ENCODE data around the gene PRDM8. TPM values are rescaled to one million over a fixed set of nuclear protein-coding genes. Genes with fewer than 3 reads are reported as not detected.

The PRDM8 gene
- total RNA-seq, 3 donors from 2014 or later = 0.41 to 10.1 (median 2.9) TPM

- intact Hi-C loops (cut with DNase I, micrococcal nuclease) = no loop called here
- TF ChIP-seq CTCF (IDR thresholded peaks at IDR 0.05) = no peak
- Histone ChIP-seq H3K36me3 (ENCODE audit: low read depth) (no peaks in the 10 kb centered on the region), H3K4me1 (ENCODE audit: low read depth) (peaks cover 7% of the 10 kb centered on the region), H3K4me3 (no peak overlapping the region), H3K9me3 (no peaks in the 10 kb centered on the region)
- DNase-seq (no peak), ATAC-seq (no peak)
Measured at GRCh38 chr4:80204433-80205011, 7.2 kb downstream of the PRDM8 start.

DNA sequence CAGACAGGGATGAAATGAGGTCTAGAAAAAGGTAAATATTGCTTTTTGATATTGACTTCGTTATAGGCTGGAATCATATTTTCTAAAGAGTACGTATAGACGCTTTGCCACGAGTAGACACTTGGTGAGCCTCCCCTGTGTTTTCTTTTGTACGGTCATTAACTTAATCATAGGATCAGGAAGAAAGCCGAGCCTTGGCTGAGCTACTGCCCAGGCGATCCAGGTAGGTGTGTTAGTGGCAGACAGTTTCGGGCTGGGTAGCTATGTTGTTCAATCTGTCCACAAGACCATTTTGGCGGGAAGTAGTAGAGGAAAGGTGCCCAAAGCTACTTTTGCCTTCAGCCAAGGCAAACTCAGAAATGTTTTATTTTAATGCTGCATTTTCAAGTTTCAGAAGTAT lies 8.8 kb downstream of the PRDM8 start:
- no peak for DNase-seq
- ATAC-seq = no peak
- H3K4me3 ChIP-seq = no peak overlapping the region
- no peak for TF ChIP-seq CTCF (IDR thresholded peaks at IDR 0.05)
- no peaks in the 10 kb centered on the region for H3K36me3 ChIP-seq (ENCODE audit: low read depth)
- intact Hi-C loops (cut with DNase I, micrococcal nuclease) = no loop called here
- peaks cover 7% of the 10 kb centered on the region for H3K4me1 ChIP-seq (ENCODE audit: low read depth)
- no peaks in the 10 kb centered on the region for H3K9me3 ChIP-seq

- H3K36me3 ChIP-seq (ENCODE audit: low read depth) = no peaks in the 10 kb centered on the region
- no peak for ATAC-seq
- H3K4me3 ChIP-seq = no peak overlapping the region
- TF ChIP-seq CTCF (IDR thresholded peaks at IDR 0.05) = no peak
- H3K4me1 ChIP-seq (ENCODE audit: low read depth) = peaks cover 7% of the 10 kb centered on the region
- no peak for DNase-seq
- H3K9me3 ChIP-seq = no peaks in the 10 kb centered on the region
- intact Hi-C loops (cut with DNase I, micrococcal nuclease) = no loop called here
Measured at GRCh38 chr4:80206521-80207171, 9.3 kb downstream of the PRDM8 start.

DNA sequence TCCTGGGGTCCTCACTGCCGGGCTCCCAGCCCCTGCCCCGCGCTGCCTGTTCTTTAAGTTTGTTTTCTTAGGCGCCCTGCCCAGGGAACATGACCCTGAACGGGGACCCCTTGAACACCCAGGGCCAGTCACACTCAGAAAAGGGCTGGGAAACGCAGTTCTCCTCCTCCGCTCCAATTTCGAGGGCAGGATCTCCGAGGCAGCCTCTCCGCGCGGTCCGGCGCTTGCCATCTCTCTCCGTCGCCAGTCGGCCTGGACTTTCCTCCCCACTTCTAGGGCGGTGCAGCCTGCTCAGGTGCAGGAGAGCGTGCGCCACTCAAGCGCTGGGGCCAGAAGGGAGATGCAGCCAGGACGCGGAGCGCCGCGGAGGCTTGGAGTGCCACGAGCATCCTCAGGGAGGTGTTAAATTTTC lies 9.9 kb downstream of the PRDM8 start:
- Histone ChIP-seq H3K4me1 (ENCODE audit: low read depth) (peaks cover 4% of the 10 kb centered on the region), H3K9me3 (no peaks in the 10 kb centered on the region), H3K4me3 (no peak overlapping the region), H3K36me3 (ENCODE audit: low read depth) (no peaks in the 10 kb centered on the region)
- ATAC-seq (no peak), DNase-seq (no peak)
- no peak for TF ChIP-seq CTCF (IDR thresholded peaks at IDR 0.05)
- intact Hi-C loops (cut with DNase I, micrococcal nuclease) = no loop called here

GRCh38 chr4:80207664-80208063 lies 10.4 kb downstream of the PRDM8 start:
- ATAC-seq (no peak), DNase-seq (no peak)
- no peak for TF ChIP-seq CTCF (IDR thresholded peaks at IDR 0.05)
- Histone ChIP-seq H3K36me3 (ENCODE audit: low read depth) (no peaks in the 10 kb centered on the region), H3K4me3 (no peak overlapping the region), H3K4me1 (ENCODE audit: low read depth) (peaks cover 4% of the 10 kb centered on the region), H3K9me3 (no peaks in the 10 kb centered on the region)
- intact Hi-C loops (cut with DNase I, micrococcal nuclease) = no loop called here
